ENCODE results near the gene EOMES.

EOMES gene

DNA sequence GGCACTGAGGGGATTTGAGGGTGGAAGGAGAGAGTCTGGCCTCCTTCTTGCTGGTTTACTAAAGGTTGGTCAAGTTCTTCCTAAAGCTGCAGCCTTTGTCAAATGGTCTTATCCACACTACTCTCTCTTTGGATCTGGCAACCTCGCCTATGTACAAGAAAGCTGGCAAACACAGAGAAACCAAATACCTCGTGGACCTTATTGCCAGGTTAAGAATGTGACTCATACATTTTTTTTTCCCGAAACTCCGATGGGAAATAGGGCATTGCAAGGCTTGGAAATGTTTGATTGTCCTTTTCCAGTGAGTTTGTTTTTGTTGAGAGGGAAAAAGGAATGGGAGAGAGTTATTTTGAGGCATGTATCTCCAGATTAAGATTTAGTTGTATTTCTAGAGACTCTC is 13.9 kb downstream of the EOMES start:
- Histone ChIP-seq H3K9me2 (replicated peaks; ENCODE audit: control insufficient read depth, low read length) (no peaks in the 10 kb centered on the region), H4K20me1 (ENCODE audit: control insufficient read depth, insufficient read depth, low read depth, low read length) (no peaks in the 10 kb centered on the region), H3F3A (ENCODE audit: control insufficient read depth, insufficient read depth) (no peaks in the 10 kb centered on the region), H3K27me3 (ENCODE audit: control insufficient read depth, low read length) (peaks cover 18% of the 10 kb centered on the region), H3K9me3 (ENCODE audit: control insufficient read depth, insufficient read depth, low read length) (no peaks in the 10 kb centered on the region), H3K27ac (ENCODE audit: low read depth, low read length) (no peak overlapping the region), H3K36me3 (ENCODE audit: control insufficient read depth, low read length) (no peaks in the 10 kb centered on the region), H3K4me1 (ENCODE audit: control insufficient read depth, low read length) (no peaks in the 10 kb centered on the region), H3K4me3 (ENCODE audit: low read length) (no peak overlapping the region), H3K79me2 (ENCODE audit: control insufficient read depth, low read length) (no peaks in the 10 kb centered on the region), H3K4me2 (ENCODE audit: low read length) (no peak overlapping the region)
- TF ChIP-seq, protein P1, sequence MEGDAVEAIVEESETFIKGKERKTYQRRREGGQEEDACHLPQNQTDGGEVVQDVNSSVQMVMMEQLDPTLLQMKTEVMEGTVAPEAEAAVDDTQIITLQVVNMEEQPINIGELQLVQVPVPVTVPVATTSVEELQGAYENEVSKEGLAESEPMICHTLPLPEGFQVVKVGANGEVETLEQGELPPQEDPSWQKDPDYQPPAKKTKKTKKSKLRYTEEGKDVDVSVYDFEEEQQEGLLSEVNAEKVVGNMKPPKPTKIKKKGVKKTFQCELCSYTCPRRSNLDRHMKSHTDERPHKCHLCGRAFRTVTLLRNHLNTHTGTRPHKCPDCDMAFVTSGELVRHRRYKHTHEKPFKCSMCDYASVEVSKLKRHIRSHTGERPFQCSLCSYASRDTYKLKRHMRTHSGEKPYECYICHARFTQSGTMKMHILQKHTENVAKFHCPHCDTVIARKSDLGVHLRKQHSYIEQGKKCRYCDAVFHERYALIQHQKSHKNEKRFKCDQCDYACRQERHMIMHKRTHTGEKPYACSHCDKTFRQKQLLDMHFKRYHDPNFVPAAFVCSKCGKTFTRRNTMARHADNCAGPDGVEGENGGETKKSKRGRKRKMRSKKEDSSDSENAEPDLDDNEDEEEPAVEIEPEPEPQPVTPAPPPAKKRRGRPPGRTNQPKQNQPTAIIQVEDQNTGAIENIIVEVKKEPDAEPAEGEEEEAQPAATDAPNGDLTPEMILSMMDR (IDR thresholded peaks at IDR 0.05; ENCODE audit: low read depth, low read length, poor library complexity, severe bottlenecking): no peak
- TF ChIP-seq EZH2phosphoT487 (IDR thresholded peaks at IDR 0.05; ENCODE audit: borderline replicate concordance, low read length): no peak

DNA sequence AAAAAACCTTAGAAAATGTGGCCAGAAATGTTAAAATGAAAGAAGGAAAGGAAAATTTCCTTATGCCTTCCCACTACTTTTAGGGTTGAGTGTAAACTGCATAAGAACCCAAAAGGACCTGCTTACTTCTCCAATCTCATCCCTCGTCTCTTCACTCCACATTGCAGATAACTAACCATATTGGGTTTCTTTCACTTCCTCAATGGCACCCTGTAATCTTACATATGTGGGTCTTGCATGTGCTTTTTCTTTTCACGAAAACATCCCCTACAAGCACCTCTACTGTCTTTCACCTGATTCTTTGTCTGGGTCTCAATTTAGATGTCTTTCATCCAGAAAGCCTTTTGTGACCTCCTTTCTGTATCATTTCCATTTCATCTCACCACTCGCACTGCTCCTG is 23.1 kb downstream of the EOMES start:
- Histone ChIP-seq H3K27ac (ENCODE audit: low read depth, low read length) (no peak overlapping the region), H3K27me3 (ENCODE audit: control insufficient read depth, low read length) (no peaks in the 10 kb centered on the region), H3K4me2 (ENCODE audit: low read length) (no peak overlapping the region), H3K9me3 (ENCODE audit: control insufficient read depth, insufficient read depth, low read length) (no peaks in the 10 kb centered on the region), H3K4me3 (ENCODE audit: low read length) (no peak overlapping the region), H3K79me2 (ENCODE audit: control insufficient read depth, low read length) (no peaks in the 10 kb centered on the region), H3K36me3 (ENCODE audit: control insufficient read depth, low read length) (no peaks in the 10 kb centered on the region), H3K4me1 (ENCODE audit: control insufficient read depth, low read length) (no peaks in the 10 kb centered on the region), H3K9me2 (replicated peaks; ENCODE audit: control insufficient read depth, low read length) (no peaks in the 10 kb centered on the region), H3F3A (ENCODE audit: control insufficient read depth, insufficient read depth) (no peaks in the 10 kb centered on the region), H4K20me1 (ENCODE audit: control insufficient read depth, insufficient read depth, low read depth, low read length) (no peaks in the 10 kb centered on the region)
- no peak for TF ChIP-seq EZH2phosphoT487 (IDR thresholded peaks at IDR 0.05; ENCODE audit: borderline replicate concordance, low read length)
- TF ChIP-seq, protein P1 (IDR thresholded peaks at IDR 0.05; ENCODE audit: low read depth, low read length, poor library complexity, severe bottlenecking): no peak

DNA sequence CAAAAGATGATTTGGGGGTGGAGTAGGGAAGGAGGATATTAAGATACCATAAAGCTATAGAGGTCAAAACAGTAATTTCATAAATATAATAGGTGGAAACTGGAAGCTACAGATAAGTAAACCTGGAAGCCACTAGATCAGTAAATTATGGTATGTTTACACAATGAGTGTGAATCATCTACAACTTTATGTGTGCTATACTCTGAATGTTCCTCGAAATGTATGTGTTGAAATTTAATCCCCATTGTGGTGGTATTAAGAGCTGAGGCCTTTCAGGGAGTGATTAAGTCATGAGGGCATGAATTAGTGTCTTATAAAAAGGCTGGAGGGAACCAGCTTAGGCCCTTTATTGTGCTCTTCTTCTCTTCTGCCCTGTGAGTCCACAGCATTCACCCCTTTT is 25.2 kb downstream of the EOMES start:
- no peaks in the 10 kb centered on the region for H3K36me3 ChIP-seq (ENCODE audit: control insufficient read depth, low read length)
- H3K9me2 ChIP-seq (replicated peaks; ENCODE audit: control insufficient read depth, low read length): no peaks in the 10 kb centered on the region
- H3K27ac ChIP-seq (ENCODE audit: low read depth, low read length): no peak overlapping the region
- TF ChIP-seq, protein P1 (IDR thresholded peaks at IDR 0.05; ENCODE audit: low read depth, low read length, poor library complexity, severe bottlenecking): no peak
- TF ChIP-seq EZH2phosphoT487 (IDR thresholded peaks at IDR 0.05; ENCODE audit: borderline replicate concordance, low read length): no peak
- no peaks in the 10 kb centered on the region for H3K4me1 ChIP-seq (ENCODE audit: control insufficient read depth, low read length)
- no peaks in the 10 kb centered on the region for H3F3A ChIP-seq (ENCODE audit: control insufficient read depth, insufficient read depth)
- H3K27me3 ChIP-seq (ENCODE audit: control insufficient read depth, low read length): no peaks in the 10 kb centered on the region
- H3K9me3 ChIP-seq (ENCODE audit: control insufficient read depth, insufficient read depth, low read length): no peaks in the 10 kb centered on the region
- H3K79me2 ChIP-seq (ENCODE audit: control insufficient read depth, low read length): no peaks in the 10 kb centered on the region
- no peaks in the 10 kb centered on the region for H4K20me1 ChIP-seq (ENCODE audit: control insufficient read depth, insufficient read depth, low read depth, low read length)
- no peak overlapping the region for H3K4me2 ChIP-seq (ENCODE audit: low read length)
- no peak overlapping the region for H3K4me3 ChIP-seq (ENCODE audit: low read length)

DNA sequence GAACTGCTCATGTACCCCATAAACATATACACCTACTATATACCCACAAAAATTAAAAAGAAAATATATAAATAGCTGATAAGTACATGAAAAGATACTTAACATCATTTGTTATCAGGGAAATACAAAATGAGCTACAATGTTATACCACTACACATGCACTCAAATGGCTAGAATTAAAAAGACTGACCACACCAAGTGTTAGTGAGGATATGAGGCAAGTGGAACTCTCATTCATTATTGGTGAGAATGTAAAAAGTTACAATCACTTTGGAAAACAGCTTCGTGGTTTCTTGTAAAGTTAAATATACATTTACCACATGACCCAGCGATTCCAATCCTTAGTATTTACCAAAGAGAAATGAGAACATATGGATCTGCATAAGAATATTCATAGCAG is 26.5 kb downstream of the EOMES start:
- no peak overlapping the region for H3K4me2 ChIP-seq (ENCODE audit: low read length)
- no peaks in the 10 kb centered on the region for H3F3A ChIP-seq (ENCODE audit: control insufficient read depth, insufficient read depth)

More for the DNA sequence above, 26.5 kb downstream of the EOMES start:
- no peaks in the 10 kb centered on the region for H3K9me3 ChIP-seq (ENCODE audit: control insufficient read depth, insufficient read depth, low read length)
- no peaks in the 10 kb centered on the region for H3K36me3 ChIP-seq (ENCODE audit: control insufficient read depth, low read length)
- H4K20me1 ChIP-seq (ENCODE audit: control insufficient read depth, insufficient read depth, low read depth, low read length): no peaks in the 10 kb centered on the region
- H3K27me3 ChIP-seq (ENCODE audit: control insufficient read depth, low read length): no peaks in the 10 kb centered on the region
- TF ChIP-seq, protein P1 (IDR thresholded peaks at IDR 0.05; ENCODE audit: low read depth, low read length, poor library complexity, severe bottlenecking): no peak
- no peak for TF ChIP-seq EZH2phosphoT487 (IDR thresholded peaks at IDR 0.05; ENCODE audit: borderline replicate concordance, low read length)
- H3K79me2 ChIP-seq (ENCODE audit: control insufficient read depth, low read length): no peaks in the 10 kb centered on the region
- H3K4me1 ChIP-seq (ENCODE audit: control insufficient read depth, low read length): no peaks in the 10 kb centered on the region
- no peak overlapping the region for H3K27ac ChIP-seq (ENCODE audit: low read depth, low read length)
- H3K9me2 ChIP-seq (replicated peaks; ENCODE audit: control insufficient read depth, low read length): no peaks in the 10 kb centered on the region
- no peak overlapping the region for H3K4me3 ChIP-seq (ENCODE audit: low read length)

All from DOHH2 (cell line).